ENCODE data around the gene PPP1R14D. TPM values are rescaled to one million over a fixed set of nuclear protein-coding genes. Genes with fewer than 3 reads are reported as not detected.

The PPP1R14D gene
- total RNA-seq, 6 experiments from 2014 or later = not detected

DNA sequence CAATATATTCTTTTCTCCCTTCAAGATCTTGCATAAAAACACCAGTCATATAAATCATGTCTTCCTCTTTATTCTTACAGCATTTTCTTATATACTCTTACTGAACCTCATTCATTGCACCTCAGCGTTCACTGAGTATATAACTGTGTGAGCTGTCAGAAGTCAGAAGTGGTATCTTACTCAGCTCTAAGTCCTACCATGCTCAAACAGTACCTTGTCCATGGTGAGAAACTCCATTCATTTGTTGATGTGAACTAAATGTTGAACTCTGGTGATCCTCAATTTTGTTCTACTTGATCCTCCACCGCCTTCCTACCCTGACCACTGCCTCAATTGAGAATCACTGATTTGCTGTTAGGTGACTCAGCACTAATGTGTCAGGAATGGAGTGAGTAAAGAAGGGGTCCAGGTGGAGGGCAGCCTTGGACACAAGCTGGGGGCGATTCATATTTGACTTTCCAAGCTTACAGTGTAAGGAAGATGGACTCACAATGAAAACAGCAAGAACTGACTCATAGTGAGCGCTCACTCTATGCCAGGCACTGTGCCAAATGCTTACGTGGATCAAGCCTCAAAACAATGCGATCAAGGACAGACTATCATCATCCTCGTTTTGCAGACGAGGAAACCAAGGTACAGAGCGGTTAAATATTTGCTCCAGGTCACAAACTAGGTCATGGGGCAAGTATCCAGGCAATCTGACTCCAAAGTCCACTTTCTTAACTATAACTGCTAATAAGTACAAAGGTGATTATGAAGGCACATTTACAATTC lies 35.1 kb downstream of the PPP1R14D start:
- DNase-seq = peak; percentile 88
- TF ChIP-seq, protein P1, sequence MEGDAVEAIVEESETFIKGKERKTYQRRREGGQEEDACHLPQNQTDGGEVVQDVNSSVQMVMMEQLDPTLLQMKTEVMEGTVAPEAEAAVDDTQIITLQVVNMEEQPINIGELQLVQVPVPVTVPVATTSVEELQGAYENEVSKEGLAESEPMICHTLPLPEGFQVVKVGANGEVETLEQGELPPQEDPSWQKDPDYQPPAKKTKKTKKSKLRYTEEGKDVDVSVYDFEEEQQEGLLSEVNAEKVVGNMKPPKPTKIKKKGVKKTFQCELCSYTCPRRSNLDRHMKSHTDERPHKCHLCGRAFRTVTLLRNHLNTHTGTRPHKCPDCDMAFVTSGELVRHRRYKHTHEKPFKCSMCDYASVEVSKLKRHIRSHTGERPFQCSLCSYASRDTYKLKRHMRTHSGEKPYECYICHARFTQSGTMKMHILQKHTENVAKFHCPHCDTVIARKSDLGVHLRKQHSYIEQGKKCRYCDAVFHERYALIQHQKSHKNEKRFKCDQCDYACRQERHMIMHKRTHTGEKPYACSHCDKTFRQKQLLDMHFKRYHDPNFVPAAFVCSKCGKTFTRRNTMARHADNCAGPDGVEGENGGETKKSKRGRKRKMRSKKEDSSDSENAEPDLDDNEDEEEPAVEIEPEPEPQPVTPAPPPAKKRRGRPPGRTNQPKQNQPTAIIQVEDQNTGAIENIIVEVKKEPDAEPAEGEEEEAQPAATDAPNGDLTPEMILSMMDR (IDR thresholded peaks at IDR 0.05) = no peak
- no peaks in the 10 kb centered on the region for H3K27me3 Mint-ChIP-seq (ENCODE audit: insufficient read depth)
- no peaks in the 10 kb centered on the region for H3K9me3 Mint-ChIP-seq
- H3K36me3 Mint-ChIP-seq (ENCODE audit: low read depth) = peaks cover 10% of the 10 kb centered on the region
- peak overlapping the region; percentile 90 for H3K27ac Mint-ChIP-seq
- peaks cover 32% of the 10 kb centered on the region for H3K4me1 Mint-ChIP-seq (ENCODE audit: low read depth)
- H3K4me3 Mint-ChIP-seq = peak overlapping the region; percentile 73

DNA sequence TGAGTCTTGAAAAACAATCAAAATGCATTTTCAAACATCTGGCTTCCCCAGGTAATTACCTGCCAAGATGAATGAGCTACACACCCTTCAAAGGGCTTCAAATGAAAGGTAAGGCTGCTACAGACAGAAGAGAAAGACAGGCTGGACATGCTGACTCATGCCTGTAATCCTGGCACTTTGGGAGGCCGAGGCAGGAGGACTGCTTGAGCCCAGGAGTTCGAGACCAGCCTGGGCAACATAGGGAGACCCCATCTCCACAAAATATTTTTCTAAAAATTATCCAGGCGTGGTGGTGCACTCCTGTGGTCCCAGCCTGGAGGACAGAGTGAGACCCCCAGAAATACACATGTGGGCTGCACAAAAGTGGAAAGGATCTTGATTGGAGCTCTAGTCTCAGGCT lies 36.1 kb downstream of the PPP1R14D start:
- Mint-ChIP-seq H3K4me1 (ENCODE audit: low read depth) (peaks cover 34% of the 10 kb centered on the region), H3K27ac (peak overlapping the region; percentile 90; the same call in 1 of the 2 replicates), H3K9me3 (no peaks in the 10 kb centered on the region), H3K27me3 (ENCODE audit: insufficient read depth) (no peaks in the 10 kb centered on the region), H3K4me3 (no peak overlapping the region), H3K36me3 (ENCODE audit: low read depth) (peaks cover 10% of the 10 kb centered on the region)
- TF ChIP-seq, protein P1 (IDR thresholded peaks at IDR 0.05) = no peak
- DNase-seq = no peak

DNA sequence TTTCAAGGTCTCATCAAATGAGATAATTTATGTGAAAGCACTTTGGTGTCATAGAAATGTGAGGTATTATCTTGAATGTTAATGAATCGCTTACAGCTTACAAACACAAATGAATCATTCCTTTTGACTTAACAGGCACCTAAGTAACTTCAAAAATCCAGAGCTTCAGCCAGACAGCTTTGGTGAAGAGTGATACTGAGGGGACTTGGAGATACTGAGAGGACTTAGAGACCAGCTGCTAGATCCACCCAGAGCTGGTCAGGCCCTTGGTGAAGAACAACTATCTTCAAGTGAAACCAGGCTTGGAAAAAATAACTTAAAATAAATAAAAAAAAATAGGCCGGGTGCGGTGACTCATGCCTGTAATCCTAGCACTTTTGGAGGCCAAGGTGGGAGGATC lies 37.8 kb downstream of the PPP1R14D start:
- TF ChIP-seq, protein P1 (IDR thresholded peaks at IDR 0.05) = no peak
- no peak overlapping the region for H3K4me3 Mint-ChIP-seq

DNA sequence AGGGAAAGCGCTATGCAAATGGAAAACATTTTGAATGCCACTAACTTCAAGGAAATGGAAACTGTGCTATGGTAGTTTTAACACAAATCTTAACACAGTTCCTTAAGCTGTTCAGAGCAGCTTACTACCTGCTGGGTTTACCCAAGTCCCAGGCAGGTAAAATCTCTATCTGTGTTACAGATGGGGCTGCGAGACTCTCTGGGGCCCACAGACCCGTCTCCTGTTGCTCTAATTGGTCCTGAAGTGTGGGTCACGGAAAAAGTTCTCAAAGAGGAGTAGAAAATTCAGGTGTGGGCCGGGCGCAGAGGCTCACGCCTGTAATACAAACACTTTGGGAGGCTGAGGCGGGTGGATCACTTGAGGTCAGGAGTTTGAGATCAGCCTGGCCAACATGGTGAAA lies 38.5 kb downstream of the PPP1R14D start:
- Mint-ChIP-seq H3K4me1 (ENCODE audit: low read depth) (peaks cover 41% of the 10 kb centered on the region), H3K36me3 (ENCODE audit: low read depth) (peaks cover 10% of the 10 kb centered on the region), H3K27me3 (ENCODE audit: insufficient read depth) (no peaks in the 10 kb centered on the region), H3K4me3 (no peak overlapping the region), H3K9me3 (no peaks in the 10 kb centered on the region), H3K27ac (no peak overlapping the region)
- no peak for DNase-seq
- TF ChIP-seq, protein P1 (IDR thresholded peaks at IDR 0.05) = no peak

More for the DNA sequence above, 37.8 kb downstream of the PPP1R14D start:
- peak; percentile 4 for DNase-seq
- Mint-ChIP-seq H3K36me3 (ENCODE audit: low read depth) (peaks cover 10% of the 10 kb centered on the region), H3K27me3 (ENCODE audit: insufficient read depth) (no peaks in the 10 kb centered on the region), H3K27ac (peak overlapping the region; percentile 62), H3K9me3 (no peaks in the 10 kb centered on the region), H3K4me1 (ENCODE audit: low read depth) (peaks cover 41% of the 10 kb centered on the region)

DNA sequence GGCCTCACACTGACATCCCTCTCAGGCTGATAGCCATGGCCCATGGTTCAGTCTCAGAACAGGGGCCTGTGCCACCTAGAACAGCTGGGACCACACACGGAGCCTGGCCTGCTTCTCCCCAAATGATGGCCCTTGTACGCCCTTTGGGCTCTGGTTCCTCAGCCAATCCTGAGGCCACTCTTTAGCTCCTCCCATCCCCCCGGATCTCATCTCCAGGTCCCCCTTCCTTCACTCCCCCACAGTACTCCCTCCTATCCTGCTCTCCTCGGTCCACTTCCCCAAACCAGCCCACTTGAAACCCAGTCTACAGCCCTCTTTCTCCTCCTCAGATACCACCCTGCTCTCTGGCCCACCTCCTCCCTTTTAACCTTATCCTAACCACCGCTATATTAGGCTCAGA lies 39.4 kb downstream of the PPP1R14D start:
- Mint-ChIP-seq H3K4me3 (no peak overlapping the region), H3K36me3 (ENCODE audit: low read depth) (peaks cover 10% of the 10 kb centered on the region)

More for the DNA sequence above, 39.4 kb downstream of the PPP1R14D start:
- DNase-seq = no peak
- TF ChIP-seq, protein P1 (IDR thresholded peaks at IDR 0.05) = no peak
- Mint-ChIP-seq H3K27ac (no peak overlapping the region), H3K27me3 (ENCODE audit: insufficient read depth) (no peaks in the 10 kb centered on the region), H3K9me3 (no peaks in the 10 kb centered on the region), H3K4me1 (ENCODE audit: low read depth) (peaks cover 40% of the 10 kb centered on the region)

All from HFFc6 (cell line).